SK-N-MC (cell line): ENCODE results near the gene UGDH.

Source experiments
- EZH2 ChIP-seq: fragments of 200-600 bp; sonication (generic); IDR thresholded peaks from one replicate; pipeline ENCODE4 v1.6.1; 2017; ENCODE audit warnings: antibody characterized with exemption
- FOXP2 ChIP-seq: optimal IDR thresholded peaks from 2 replicates; pipeline ENCODE3; 2011; ENCODE audit warnings: mild to moderate bottlenecking, moderate library complexity; ENCODE audit not compliant: insufficient read depth; ENCODE audit errors: extremely low read length, control extremely low read depth
- POLR2AphosphoS5 ChIP-seq: IDR thresholded peaks from 2 replicates; pipeline ENCODE4 v1.6.1; 2012; ENCODE audit warnings: mild to moderate bottlenecking, low read depth, low read length, borderline replicate concordance

- TF ChIP-seq EZH2: no peak
- no peak for TF ChIP-seq POLR2AphosphoS5
- no peak for TF ChIP-seq FOXP2
Observed at GRCh38 chr4:39497909-39498726, 29.1 kb downstream of the UGDH start.
